Right kidney (tissue), 1 donor: Measurements from ENCODE around the gene DLX3.
A peak's percentile ranks its signal among the peaks of the same experiment; 100 is the strongest.

Source experiments
- DNase-seq: peaks from one replicate; pipeline ENCODE4 v3.0.0-alpha.2; 2016

The DLX3 gene

DNA sequence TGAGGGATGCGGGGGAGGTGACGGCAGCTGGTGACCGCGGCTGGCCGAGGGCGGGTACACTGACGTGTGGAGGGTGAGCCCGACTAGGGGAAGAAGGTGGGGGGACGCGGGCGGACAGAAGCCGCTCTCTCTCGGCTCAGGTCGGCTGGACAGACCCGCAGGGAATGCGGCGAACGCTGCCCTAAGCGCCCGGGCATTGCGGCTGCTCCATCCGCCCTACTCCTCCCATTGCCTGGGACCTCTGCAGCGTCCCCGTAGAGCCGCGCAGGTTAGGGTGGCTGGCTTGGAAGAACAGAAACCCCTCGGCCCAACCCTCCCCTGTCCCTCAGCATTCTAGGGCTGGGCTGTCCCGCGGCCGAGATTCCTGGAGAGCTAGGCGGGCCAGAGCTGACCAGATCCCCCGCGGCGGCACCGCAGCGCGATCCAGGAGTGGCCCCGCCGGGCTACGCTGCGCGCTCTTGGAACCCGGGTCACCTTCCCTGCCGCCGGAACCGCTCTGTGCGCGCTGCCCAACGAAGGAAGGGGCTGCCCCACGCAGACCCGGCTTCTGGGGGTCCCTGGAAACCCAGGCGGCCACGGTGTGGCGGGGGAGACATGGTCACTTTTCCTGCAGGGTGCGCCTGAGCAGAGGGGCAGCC is 23.1 kb downstream of the DLX3 start:
- DNase-seq: peak; percentile 69

DNA sequence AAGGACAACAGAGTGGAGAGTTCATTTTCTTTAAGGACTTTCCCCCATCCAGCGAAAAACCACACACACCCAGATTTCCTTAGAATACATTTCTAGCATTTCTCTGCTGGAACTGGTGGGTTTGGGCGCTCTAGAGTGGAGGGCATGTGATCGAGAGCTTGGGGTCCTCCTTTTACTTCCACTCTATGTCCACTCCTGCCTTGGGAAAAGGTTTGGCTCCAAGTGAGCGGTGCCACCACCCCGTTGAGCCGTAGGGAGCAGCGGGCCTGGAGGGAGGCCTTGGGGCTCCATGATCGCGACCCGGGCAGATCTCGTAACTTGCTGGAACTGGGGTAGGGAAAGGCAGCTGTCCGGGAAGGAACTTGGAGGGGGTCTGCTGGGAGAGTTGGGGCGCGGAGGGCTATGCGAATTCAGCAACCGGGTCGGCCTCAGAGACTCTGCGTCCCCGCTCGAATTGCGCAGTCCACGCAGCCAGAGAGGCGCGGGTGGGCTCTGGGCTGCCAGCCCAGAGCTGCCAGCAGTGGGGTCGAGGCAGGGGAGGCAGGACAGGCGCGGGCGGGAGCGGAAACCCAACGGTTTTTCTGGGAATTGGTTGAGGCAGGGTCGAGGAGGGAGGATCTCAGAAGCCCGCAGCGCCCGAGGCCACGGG is 23.7 kb downstream of the DLX3 start:
- no peak for DNase-seq

DNA sequence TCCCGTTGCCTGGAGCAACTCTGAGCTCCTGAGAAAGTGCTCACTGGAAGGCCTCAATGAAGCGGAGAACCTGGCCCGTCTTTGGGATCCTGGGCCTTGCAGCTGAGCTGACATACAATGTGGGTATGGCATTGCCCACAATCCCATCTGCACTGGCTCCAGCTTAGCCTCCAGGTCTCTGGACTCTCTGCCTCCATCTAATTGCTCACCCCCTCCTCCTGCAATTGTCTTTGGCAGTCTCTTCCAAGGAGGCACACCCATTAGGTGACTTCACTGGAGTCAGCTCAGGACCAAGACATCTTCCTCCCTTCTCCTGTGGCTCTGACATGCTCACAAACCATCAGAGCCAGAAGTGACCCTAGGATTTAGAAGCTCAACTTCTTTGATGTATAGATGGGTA is 24.5 kb downstream of the DLX3 start:
- DNase-seq: no peak

- DNase-seq: no peak
Measured at GRCh38 chr17:49969795-49970389, 25.1 kb downstream of the DLX3 start.

DNA sequence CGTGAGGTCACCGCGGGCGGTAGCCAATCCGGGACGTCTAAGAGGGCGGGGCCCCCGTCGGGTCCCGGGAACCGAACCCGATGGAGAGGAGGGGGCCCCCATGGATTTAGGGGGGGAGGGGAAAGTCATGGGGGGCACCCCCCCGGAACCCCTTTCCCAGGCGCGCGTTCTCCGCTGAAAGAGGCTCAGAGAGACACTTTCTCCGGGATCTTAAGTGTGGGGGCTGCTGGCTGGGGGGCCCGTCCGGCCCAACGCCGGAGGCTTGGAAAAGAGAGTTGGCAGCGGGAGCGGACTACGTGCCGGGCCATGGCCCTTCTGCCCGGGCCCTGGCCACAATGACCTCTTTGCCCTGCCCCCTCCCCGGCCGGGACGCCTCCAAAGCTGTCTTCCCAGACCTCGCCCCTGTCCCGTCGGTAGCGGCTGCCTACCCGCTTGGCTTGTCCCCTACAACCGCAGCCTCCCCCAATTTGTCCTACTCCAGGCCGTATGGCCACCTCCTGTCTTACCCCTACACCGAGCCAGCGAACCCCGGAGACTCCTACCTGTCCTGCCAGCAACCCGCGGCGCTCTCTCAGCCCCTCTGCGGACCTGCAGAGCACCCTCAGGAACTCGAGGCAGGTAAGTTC is 25.8 kb downstream of the DLX3 start, which contains the start of gene DLX4:
Gene DLX4 (plus strand): TSS at position 57 of the 626 bp plus-strand sequence. CDS start 279 bp downstream, at position 336.
- no peak for DNase-seq

DNA sequence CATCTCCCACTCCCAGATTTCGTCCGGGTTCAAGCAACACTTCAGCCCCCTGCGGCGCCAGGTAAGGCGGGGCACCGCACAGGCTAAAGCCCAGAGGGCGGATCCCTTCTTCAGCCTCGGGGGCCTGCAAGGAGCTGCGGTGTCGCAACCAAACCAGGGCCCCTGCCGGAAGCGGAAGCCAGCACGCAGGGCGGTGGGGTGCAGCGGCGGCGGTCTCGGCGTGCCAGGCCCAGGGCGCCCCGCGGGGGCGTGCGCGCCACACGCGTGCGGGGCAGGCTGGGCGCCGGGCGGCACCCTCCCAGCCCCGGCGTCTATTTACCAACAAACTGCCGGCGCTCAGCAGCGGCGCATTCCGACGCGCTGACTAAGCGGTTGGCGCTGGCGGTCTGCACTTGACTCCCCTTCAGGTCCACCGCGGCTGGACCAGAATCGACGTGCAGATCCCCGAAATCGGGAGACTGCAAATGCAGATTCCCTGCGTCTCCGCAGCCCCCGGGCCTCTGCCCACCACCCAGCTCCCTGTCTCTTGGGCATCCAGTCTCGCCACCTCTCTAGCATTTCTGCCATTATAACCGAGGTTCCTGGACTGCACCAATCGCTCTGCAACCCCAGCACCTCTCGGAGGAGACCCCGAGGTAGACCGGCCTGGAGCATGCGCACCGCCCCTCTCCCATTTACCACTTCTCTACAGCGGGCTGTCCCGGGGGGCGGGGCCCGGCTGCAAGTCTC is 26.5 kb downstream of the DLX3 start:
- peak; percentile 67 for DNase-seq

DNA sequence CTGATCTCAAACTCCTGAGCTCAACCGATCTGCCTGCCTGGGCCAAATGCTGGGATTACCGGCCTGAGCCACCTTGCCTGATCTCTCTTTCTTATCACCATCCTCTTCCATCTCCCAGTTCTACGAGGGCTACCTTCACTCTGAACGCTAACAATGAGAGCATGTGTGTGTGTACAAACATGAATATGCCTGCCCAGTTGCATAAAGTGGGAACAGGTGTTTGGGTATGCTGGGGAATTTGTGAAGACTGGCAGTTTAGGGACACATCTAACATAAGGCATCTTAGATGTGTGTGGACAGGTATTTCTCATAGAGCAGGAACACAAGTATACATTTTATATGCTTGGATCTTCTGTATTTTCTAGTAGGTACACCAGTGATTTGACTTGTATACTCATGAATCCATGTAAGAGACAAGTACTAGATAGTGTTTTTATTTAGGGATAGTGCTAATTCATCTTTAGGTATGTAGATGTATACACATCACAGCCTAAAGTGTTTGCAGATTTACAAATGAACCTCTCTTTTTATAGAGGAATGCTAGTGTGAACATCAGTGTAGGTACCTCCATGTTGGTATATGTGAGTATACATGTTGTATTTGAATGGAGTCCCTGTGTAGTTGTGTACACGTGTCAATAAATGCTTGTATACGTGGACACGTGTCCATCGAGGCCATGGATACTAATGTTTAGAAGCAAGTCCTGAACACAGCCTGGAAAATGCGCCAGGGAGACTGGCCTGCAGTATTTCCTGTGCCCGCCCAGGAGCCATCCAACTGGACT is 27.2 kb downstream of the DLX3 start:
- no peak for DNase-seq

- no peak for DNase-seq
Measured at GRCh38 chr17:49967205-49967604, 27.8 kb downstream of the DLX3 start.

- no peak for DNase-seq
Measured at GRCh38 chr17:49966767-49967166, 28.3 kb downstream of the DLX3 start.

DNA sequence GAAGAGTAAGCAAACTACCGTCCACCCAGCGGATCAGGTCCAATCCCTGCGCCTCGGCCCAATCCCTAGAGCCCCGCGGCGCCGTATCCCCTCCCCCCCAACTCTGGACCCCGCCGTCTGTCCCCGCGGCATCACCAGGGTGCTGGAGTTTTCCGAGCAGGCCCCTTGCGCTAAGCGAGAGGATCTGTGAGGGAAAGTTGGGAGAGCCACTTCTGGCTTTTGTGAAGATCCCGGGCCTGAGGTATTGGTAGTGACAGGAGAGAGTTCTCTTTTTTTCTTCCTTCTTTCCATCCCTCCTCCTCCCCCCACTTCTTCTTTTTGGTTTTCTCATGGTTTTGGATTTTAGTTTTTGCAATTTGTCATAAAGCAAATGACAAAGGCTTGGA is 29.5 kb downstream of the DLX3 start:
- no peak for DNase-seq

DNA sequence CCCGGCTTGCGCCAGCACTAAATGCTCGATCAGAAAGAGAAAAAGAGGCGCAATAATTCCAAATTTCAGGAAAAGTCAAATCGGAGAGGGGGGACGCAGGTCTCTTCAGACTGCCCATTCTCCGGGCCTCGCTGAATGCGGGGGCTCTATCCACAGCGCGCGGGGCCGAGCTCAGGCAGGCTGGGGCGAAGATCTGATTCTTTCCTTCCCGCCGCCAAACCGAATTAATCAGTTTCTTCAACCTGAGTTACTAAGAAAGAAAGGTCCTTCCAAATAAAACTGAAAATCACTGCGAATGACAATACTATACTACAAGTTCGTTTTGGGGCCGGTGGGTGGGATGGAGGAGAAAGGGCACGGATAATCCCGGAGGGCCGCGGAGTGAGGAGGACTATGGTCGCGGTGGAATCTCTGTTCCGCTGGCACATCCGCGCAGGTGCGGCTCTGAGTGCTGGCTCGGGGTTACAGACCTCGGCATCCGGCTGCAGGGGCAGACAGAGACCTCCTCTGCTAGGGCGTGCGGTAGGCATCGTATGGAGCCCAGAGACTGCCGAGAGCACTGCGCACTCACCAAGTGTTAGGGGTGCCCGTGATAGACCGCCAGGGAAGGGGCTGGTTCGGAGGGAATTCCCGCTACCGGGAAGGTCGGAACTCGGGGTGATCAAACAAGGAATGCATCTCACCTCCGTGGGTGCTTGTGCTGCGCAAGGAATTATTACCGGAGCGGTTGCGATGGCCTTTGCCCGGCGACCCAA is 30.1 kb downstream of the DLX3 start:
- peak; percentile 66 for DNase-seq

DNA sequence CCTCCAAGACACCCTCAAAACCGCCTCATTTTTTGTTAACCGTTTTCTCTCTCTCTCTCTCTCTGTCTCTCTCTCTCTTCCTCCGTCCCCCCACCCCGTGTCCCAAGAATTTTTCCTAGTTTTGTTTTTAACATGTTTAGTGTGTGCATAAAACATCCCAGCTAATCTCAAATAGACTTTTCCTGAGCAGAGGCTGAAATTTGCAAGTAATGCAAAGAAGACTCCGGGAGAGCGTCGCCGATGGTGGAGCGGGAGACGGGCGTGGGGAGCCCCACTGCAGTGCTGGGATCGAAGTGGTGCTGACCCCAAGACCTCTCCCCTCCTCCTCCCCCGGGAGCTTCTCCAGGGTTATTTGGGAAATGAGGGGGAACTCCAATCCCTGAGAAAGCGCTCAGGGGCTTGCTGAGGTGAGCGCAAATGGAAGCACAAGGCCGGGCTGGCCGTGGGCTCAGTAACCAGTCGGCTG is 30.7 kb downstream of the DLX3 start:
- DNase-seq: peak; percentile 83

DNA sequence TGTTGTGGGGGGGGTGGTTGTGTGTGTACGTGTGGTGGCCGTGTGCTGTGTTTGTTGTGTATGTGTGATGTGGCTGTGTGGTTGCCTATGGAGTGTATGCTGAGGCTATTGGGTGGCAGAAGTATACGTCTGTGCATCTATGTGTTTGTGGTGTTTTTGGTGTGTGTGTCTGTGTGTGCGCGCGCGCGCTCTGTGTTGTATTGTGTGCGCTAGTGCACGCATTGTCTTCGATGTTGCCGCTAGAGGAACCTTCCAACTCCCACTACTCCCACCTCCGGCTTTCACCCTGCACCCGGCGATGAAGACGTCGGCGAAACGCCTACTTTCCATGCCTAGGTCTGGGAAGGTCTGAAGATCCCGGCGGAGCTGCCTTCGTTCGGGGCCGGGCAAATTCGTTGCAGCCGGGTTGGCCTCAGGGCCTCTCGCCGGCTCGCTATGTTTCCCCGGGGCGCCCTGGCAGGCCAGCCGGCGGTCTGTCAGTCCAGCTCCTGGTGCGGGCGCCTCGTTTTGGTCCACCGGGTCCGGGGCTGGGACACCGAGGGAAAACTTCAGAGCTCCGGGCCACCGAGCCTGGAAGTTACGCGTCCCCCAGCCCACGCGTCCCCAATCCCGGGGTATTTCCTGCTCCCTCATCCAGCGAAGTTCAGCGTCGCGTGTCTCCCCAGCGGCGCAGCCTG is 31.3 kb downstream of the DLX3 start:
- peak; percentile 81 for DNase-seq

DNA sequence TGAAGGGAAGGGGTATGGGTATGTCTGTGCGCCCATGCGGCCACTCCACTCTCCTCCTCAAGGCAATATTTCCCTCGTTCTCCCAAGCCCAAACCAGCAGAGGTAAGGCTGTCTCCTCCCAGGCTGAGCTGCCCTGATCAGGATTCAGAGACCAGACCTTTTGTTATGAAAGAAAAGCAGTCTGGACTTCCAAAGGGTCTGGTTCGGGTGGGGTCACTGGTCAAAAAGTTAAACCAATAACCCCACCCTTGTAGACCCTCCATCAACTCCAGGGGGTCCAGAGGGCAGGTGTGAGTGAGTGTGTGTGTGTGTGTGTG is 31.8 kb downstream of the DLX3 start:
- no peak for DNase-seq

- no peak for DNase-seq
Measured at GRCh38 chr17:49962599-49963308, 32.3 kb downstream of the DLX3 start.

- no peak for DNase-seq
Measured at GRCh38 chr17:49959183-49959935, 35.7 kb downstream of the DLX3 start.

- no peak for DNase-seq
Measured at GRCh38 chr17:49958723-49959122, 36.3 kb downstream of the DLX3 start.

DNA sequence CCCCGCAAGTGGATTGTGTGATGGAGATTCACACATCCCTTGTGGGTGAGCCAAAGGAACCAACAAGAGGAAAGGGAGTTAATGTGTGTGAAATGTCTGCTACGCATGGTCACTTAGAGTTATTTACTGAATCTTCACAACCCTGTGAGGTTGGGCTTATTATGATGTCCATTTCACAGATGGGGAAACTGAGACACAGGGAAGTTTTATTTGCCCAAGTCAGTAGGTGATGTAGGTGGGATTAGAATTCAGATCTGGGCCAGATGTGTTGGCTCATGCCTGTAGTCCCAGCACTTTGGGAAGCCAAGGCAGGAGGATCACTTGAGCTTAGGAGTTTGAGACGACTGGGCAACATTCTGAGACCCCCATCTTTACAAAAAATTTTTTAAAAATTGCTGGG is 37.7 kb downstream of the DLX3 start:
- no peak for DNase-seq

GRCh38 chr17:49956780-49957179 is 38.2 kb downstream of the DLX3 start:
- no peak for DNase-seq
